H1 (cell line): ENCODE results near the gene MAGI2. TPM values are rescaled to one million over a fixed set of nuclear protein-coding genes. Genes with fewer than 3 reads are reported as not detected.

Experiments used
- CTCF ChIA-PET: fragments of 300-600 bp; sonication (Branson Sonifier 250); formaldehyde crosslinking; loops from one replicate; lab custom pipeline; 2021; ENCODE audit not compliant: partially characterized antibody; lab: Charles Lee
- POLR2A ChIA-PET: fragments of 300-600 bp; sonication (Branson Sonifier 250); formaldehyde crosslinking; loops from one replicate; lab custom pipeline; 2021; ENCODE audit warnings: inconsistent platforms; ENCODE audit not compliant: partially characterized antibody; lab: Charles Lee
- DNase-seq, 2 experiments: peaks; one replicate each; pipeline versions ENCODE4 v3.0.0 to v3.0.0-alpha.2; 2010 to 2022; ENCODE audit warnings: low spot score in 2 of 2, low read depth in 1 of 2, mixed read lengths in 1 of 2
- FAIRE-seq: peaks from 2 replicates; lab custom pipeline; 2011; peaks lifted over from hg19 to GRCh38; lab: Jason Lieb, UNC
- H2AFZ ChIP-seq: 2 replicates; pipeline ENCODE4 v1.8.1; 2012; ENCODE audit warnings: low read length, inconsistent platforms
- H2AK5ac ChIP-seq: 2 replicates; pipeline ENCODE4 v1.6.1; 2013; ENCODE audit warnings: low read depth, low read length
- H2BK120ac ChIP-seq: replicated peaks from 2 replicates; pipeline ENCODE3; 2013; ENCODE audit warnings: low read depth, low read length, inconsistent platforms
- H2BK12ac ChIP-seq: 2 replicates; pipeline ENCODE4 v1.6.1; 2013; ENCODE audit warnings: low read depth, low read length
- H2BK15ac ChIP-seq: 2 replicates; pipeline ENCODE4 v1.6.1; 2013; ENCODE audit warnings: low read length
- H2BK20ac ChIP-seq: 2 replicates; pipeline ENCODE4 v1.6.1; 2013; ENCODE audit warnings: low read length
- H2BK5ac ChIP-seq: 2 replicates; pipeline ENCODE4 v1.6.1; 2013; ENCODE audit warnings: low read depth, low read length
- H3K14ac ChIP-seq: 2 replicates; pipeline ENCODE4 v1.6.1; 2013; ENCODE audit warnings: inconsistent platforms; ENCODE audit not compliant: insufficient read length
- H3K18ac ChIP-seq: 2 replicates; pipeline ENCODE4 v1.6.1; 2013; ENCODE audit warnings: low read length; ENCODE audit errors: extremely low read depth
- H3K23ac ChIP-seq: 2 replicates; pipeline ENCODE4 v1.6.1; 2013; ENCODE audit warnings: inconsistent platforms; ENCODE audit not compliant: insufficient read length
- H3K23me2 ChIP-seq: 2 replicates; pipeline ENCODE4 v1.6.1; 2013; ENCODE audit warnings: low read depth, low read length
- H3K27ac ChIP-seq: 2 replicates; pipeline ENCODE4 v1.6.1; 2011; ENCODE audit warnings: low read depth, low read length, inconsistent platforms
- H3K27me3 ChIP-seq, 4 experiments: replicated peaks in 1 of 4; 1 replicate in 1 of 4; 2 replicates in 3 of 4; pipeline versions ENCODE4 v1.6.1 to v1.8.1; 2011 to 2013; ENCODE audit warnings: low read length in 3 of 4, mild to moderate bottlenecking in 3 of 4, inconsistent platforms in 2 of 4, mixed read lengths in 2 of 4, moderate library complexity in 1 of 4; ENCODE audit not compliant: control insufficient read depth in 3 of 4, insufficient read depth in 3 of 4; ENCODE audit errors: extremely low read depth in 1 of 4
- H3K36me3 ChIP-seq, 4 experiments: 2 replicates each; pipeline versions ENCODE4 v1.6.1 to v1.8.1; 2011 to 2013; ENCODE audit warnings: mild to moderate bottlenecking in 4 of 4, low read length in 3 of 4, moderate library complexity in 2 of 4, control low read depth in 1 of 4, inconsistent platforms in 1 of 4; ENCODE audit not compliant: insufficient read depth in 4 of 4, control insufficient read depth in 2 of 4
- H3K4ac ChIP-seq: replicated peaks from 2 replicates; pipeline ENCODE3; 2013; ENCODE audit warnings: low read length, low read depth, mixed read lengths, inconsistent platforms; ENCODE audit not compliant: insufficient read length
- H3K4me1 ChIP-seq, 4 experiments: replicated peaks in 1 of 4; 1 replicate in 1 of 4; 2 replicates in 3 of 4; pipeline versions ENCODE4 v1.6.1 to v1.8.1; 2011 to 2013; ENCODE audit warnings: low read length in 3 of 4, inconsistent platforms in 2 of 4, mixed read lengths in 1 of 4; ENCODE audit not compliant: insufficient read depth in 4 of 4, control insufficient read depth in 3 of 4
- H3K4me2 ChIP-seq, 2 experiments: 2 replicates each; pipeline versions ENCODE4 v1.6.1 to v1.8.1; 2011 to 2013; ENCODE audit warnings: low read depth in 2 of 2, low read length in 2 of 2, control low read depth in 1 of 2, inconsistent platforms in 1 of 2, mild to moderate bottlenecking in 1 of 2; ENCODE audit not compliant: insufficient read depth in 1 of 2
- H3K4me3 ChIP-seq, 4 experiments: fragments of 200-600, 300-600 bp in 1 of 4; sonication (generic), shearing (Covaris generic), sonication (Bioruptor Twin) in 1 of 4; 2 replicates each; pipeline versions ENCODE4 v1.5.1 to v1.8.1; 2011 to 2016; ENCODE audit warnings: low read length in 4 of 4, low read depth in 3 of 4, control low read depth in 2 of 4, inconsistent platforms in 2 of 4, mild to moderate bottlenecking in 2 of 4, mixed read lengths in 1 of 4, moderate library complexity in 1 of 4; ENCODE audit not compliant: insufficient read depth in 2 of 4; ENCODE audit errors: extremely low read depth in 1 of 4
- H3K56ac ChIP-seq: replicated peaks from 2 replicates; pipeline ENCODE3; 2013; ENCODE audit warnings: low read depth, mild to moderate bottlenecking, mixed read lengths, low read length, inconsistent platforms; ENCODE audit not compliant: insufficient read length
- H3K79me1 ChIP-seq: 2 replicates; pipeline ENCODE4 v1.6.1; 2013; ENCODE audit warnings: low read depth, low read length, control low read depth
- H3K79me2 ChIP-seq, 2 experiments: 2 replicates each; pipeline versions ENCODE4 v1.6.1 to v1.8.1; 2012 to 2013; ENCODE audit warnings: low read length in 2 of 2, mild to moderate bottlenecking in 2 of 2, inconsistent platforms in 1 of 2; ENCODE audit not compliant: insufficient read depth in 2 of 2, control insufficient read depth in 1 of 2
- H3K9ac ChIP-seq, 4 experiments: replicated peaks in 1 of 4; 1 replicate in 1 of 4; 2 replicates in 3 of 4; pipeline versions ENCODE4 v1.6.1 to v1.8.1; 2011 to 2013; ENCODE audit warnings: low read depth in 3 of 4, low read length in 3 of 4, control low read depth in 2 of 4, mild to moderate bottlenecking in 2 of 4, moderate library complexity in 2 of 4, inconsistent platforms in 1 of 4; ENCODE audit errors: extremely low read depth in 1 of 4
- H3K9me3 ChIP-seq, 2 experiments: 2 replicates each; pipeline versions ENCODE4 v1.6.1 to v1.8.1; 2012 to 2013; ENCODE audit warnings: mild to moderate bottlenecking in 2 of 2, moderate library complexity in 2 of 2, control low read depth in 1 of 2, inconsistent platforms in 1 of 2, low read depth in 1 of 2, low read length in 1 of 2, mixed read lengths in 1 of 2; ENCODE audit not compliant: insufficient read depth in 2 of 2
- H4K20me1 ChIP-seq, 2 experiments: replicated peaks in 1 of 2; 2 replicates each; pipeline versions ENCODE3 to v1.8.1; 2011 to 2013; ENCODE audit warnings: inconsistent platforms in 2 of 2, low read length in 2 of 2, mild to moderate bottlenecking in 1 of 2; ENCODE audit not compliant: insufficient read depth in 2 of 2, control insufficient read depth in 1 of 2
- H4K5ac ChIP-seq: 2 replicates; pipeline ENCODE4 v1.6.1; 2013; ENCODE audit warnings: low read length, low read depth, mixed read lengths, inconsistent platforms; ENCODE audit not compliant: insufficient read length
- H4K8ac ChIP-seq: 2 replicates; pipeline ENCODE4 v1.8.0; 2013; ENCODE audit warnings: mild to moderate bottlenecking, moderate library complexity, low read length, inconsistent platforms; ENCODE audit not compliant: insufficient read depth; ENCODE audit errors: extremely low read depth
- H4K91ac ChIP-seq: replicated peaks from 2 replicates; pipeline ENCODE3; 2013; ENCODE audit warnings: low read length, mixed read lengths, inconsistent platforms; ENCODE audit not compliant: insufficient read length
- CBX5 ChIP-seq: fragments of 300-800, 300-1000 bp; sonication (generic); IDR thresholded peaks from 2 replicates; pipeline ENCODE4 v1.7.1; 2016; ENCODE audit warnings: antibody characterized with exemption, low read length, low read depth
- CEBPB ChIP-seq: IDR thresholded peaks from 2 replicates; pipeline ENCODE4 v1.6.1; 2012; ENCODE audit warnings: low read depth, low read length
- CHD1 ChIP-seq: IDR thresholded peaks from 2 replicates; pipeline ENCODE4 v1.6.1; 2012; ENCODE audit warnings: low read depth, low read length, improper control_type of control experiment
- CREB1 ChIP-seq: IDR thresholded peaks from 2 replicates; pipeline ENCODE4 v1.6.1; 2012; ENCODE audit warnings: inconsistent platforms
- E2F6 ChIP-seq: IDR thresholded peaks from 2 replicates; pipeline ENCODE4 v1.6.1; 2012; ENCODE audit warnings: inconsistent platforms
- HDAC6 ChIP-seq: IDR thresholded peaks from one replicate; pipeline ENCODE4 v1.7.1; 2012; ENCODE audit warnings: low read depth, mild to moderate bottlenecking, inconsistent platforms, low read length, moderate library complexity
- KDM5A ChIP-seq: fragments of 200-600 bp; IDR thresholded peaks from 2 replicates; pipeline ENCODE4 v1.7.1; 2012; ENCODE audit warnings: mild to moderate bottlenecking, low read length, inconsistent platforms, mixed read lengths
- NRF1 ChIP-seq: IDR thresholded peaks from 2 replicates; pipeline ENCODE4 v1.6.1; 2011; ENCODE audit warnings: mild to moderate bottlenecking, low read depth, low read length, improper control_type of control experiment
- RBBP5 ChIP-seq: IDR thresholded peaks from 2 replicates; pipeline ENCODE4 v1.7.1; 2012; ENCODE audit warnings: low read depth, mild to moderate bottlenecking, inconsistent platforms, low read length, moderate library complexity, borderline replicate concordance
- RXRA ChIP-seq: IDR thresholded peaks from 2 replicates; pipeline ENCODE4 v1.6.1; 2011; ENCODE audit warnings: low read depth, mild to moderate bottlenecking, low read length, moderate library complexity; ENCODE audit not compliant: insufficient read depth
- SIX5 ChIP-seq: IDR thresholded peaks from 2 replicates; pipeline ENCODE4 v1.6.1; 2011; ENCODE audit warnings: mild to moderate bottlenecking, low read depth, low read length
- SP1 ChIP-seq: IDR thresholded peaks from 2 replicates; pipeline ENCODE4 v1.6.1; 2011; ENCODE audit warnings: low read depth, low read length
- YY1 ChIP-seq: IDR thresholded peaks from 2 replicates; pipeline ENCODE4 v1.6.1; 2011; ENCODE audit warnings: low read depth, mild to moderate bottlenecking, low read length
- WGBS, 2 experiments: shearing (Covaris generic) in 1 of 2; methylation state at CpG; one replicate each; pipeline versions ENCODE4 v1.1.6 to v1.1.7; 2013 to 2015; ENCODE audit warnings: low lambda C conversion rate in 2 of 2, mixed read lengths in 2 of 2, inconsistent platforms in 1 of 2, low coverage in 1 of 2, missing lambda C conversion rate in 1 of 2; ENCODE audit not compliant: insufficient replicate concordance in 2 of 2, insufficient coverage in 1 of 2, insufficient read length in 1 of 2; ENCODE audit errors: extremely low coverage in 1 of 2, missing lambda C conversion rate in 1 of 2; 5-methylcytosine and 5-hydroxymethylcytosine counted together
- polyA plus RNA-seq, 7 experiments: library from polyadenylated mRNA; depleted of rRNA in 3 of 7; stranded (reverse) in 5 of 7; unstranded in 2 of 7; fragments of >200 nt in 5 of 7; fragments of 200-250 nt in 2 of 7; gene quantifications; 1 replicate in 5 of 7; 2 replicates in 1 of 7; 4 replicates in 1 of 7; pipeline versions ENCODE4 v1.2.1 to v1.2.3, GENCODE V29; 2011 to 2013; ENCODE audit warnings: missing spikeins in 2 of 7, mixed read lengths in 2 of 7
- total RNA-seq: library from RNA; stranded (reverse); fragmentation: NEBNext Ultra II Directional; extraction: Animal tissue kit (Norgen Biotek cat#: 25700); gene quantifications from 2 replicates; pipeline ENCODE4 v1.2.1, GENCODE V29; 2021

The MAGI2 gene
- total and polyA plus RNA-seq, 2 of the 8 experiments (the other 6 are each of a cell fraction or from before 2014, with no cell fraction given), result 6.0 to 27.3 TPM

- no peak overlapping the region for H3K23ac ChIP-seq
- 69% methylated on average over 2 of the region's 2 CpGs; no CpG with 5 or more reads in 1 of the 2 experiments for WGBS, 2 experiments
- H2BK5ac ChIP-seq, result no peak overlapping the region
- no peak overlapping the region for H3K56ac ChIP-seq
- no peak overlapping the region for H3K14ac ChIP-seq
- H2AFZ ChIP-seq, result no peak overlapping the region
- no peak overlapping the region for H2AK5ac ChIP-seq
- no peaks in the 10 kb centered on the region for H3K36me3 ChIP-seq
- H4K20me1 ChIP-seq, result no peaks in the 10 kb centered on the region
- H2BK15ac ChIP-seq, result no peak overlapping the region
- FAIRE-seq (no peak), DNase-seq (no peak)
- no peak overlapping the region for H3K27ac ChIP-seq
- no peak overlapping the region for H4K5ac ChIP-seq
- H4K8ac ChIP-seq, result no peak overlapping the region
- no peak overlapping the region for H3K4me2 ChIP-seq
- ChIA-PET POLR2A (no interaction called here), CTCF (interaction anchor here (0.6 to 1.0 kb wide), 2 partner anchors 36 to 96 kb away, joined by 3 read pairs; no protein-coding TSS in a partner anchor)
- no peak overlapping the region for H2BK20ac ChIP-seq
- no peak overlapping the region for H3K4me3 ChIP-seq
- H3K79me1 ChIP-seq, result no peaks in the 10 kb centered on the region
- H4K91ac ChIP-seq, result no peak overlapping the region
- no peaks in the 10 kb centered on the region for H3K79me2 ChIP-seq
- no peak for TF ChIP-seq CREB1
- no peak for TF ChIP-seq NRF1
- TF ChIP-seq RBBP5, result no peak
- TF ChIP-seq CBX5, result no peak
- TF ChIP-seq RXRA, result no peak
- TF ChIP-seq SP1, result no peak
- no peak for TF ChIP-seq YY1
- TF ChIP-seq E2F6, result no peak
- TF ChIP-seq SIX5, result no peak
- no peak for TF ChIP-seq CEBPB
- TF ChIP-seq KDM5A, result no peak
- TF ChIP-seq CHD1, result no peak
- no peak for TF ChIP-seq HDAC6
- no peaks in the 10 kb centered on the region for H3K27me3 ChIP-seq
- H2BK120ac ChIP-seq, result no peak overlapping the region
- no peak overlapping the region for H3K4ac ChIP-seq
- H2BK12ac ChIP-seq, result no peak overlapping the region
- no peaks in the 10 kb centered on the region for H3K4me1 ChIP-seq
- no peaks in the 10 kb centered on the region; the same call in 1 of the 2 replicates for H3K23me2 ChIP-seq
- no peak overlapping the region for H3K18ac ChIP-seq
- H3K9ac ChIP-seq, result no peak overlapping the region
- H3K9me3 ChIP-seq, result no peaks in the 10 kb centered on the region
Observed at GRCh38 chr7:79304711-79305110, 148.8 kb downstream of the MAGI2 start.
